ENCODE measurements around the gene CLNK. TPM values are rescaled to one million over a fixed set of nuclear protein-coding genes. Genes with fewer than 3 reads are reported as not detected.

The CLNK gene
- total and polyA plus RNA-seq, 2 of the 8 experiments (the other 6 are each of a cell fraction or from before 2014, with no cell fraction given), result not detected

- Histone ChIP-seq H3K9me3 (ENCODE audit: insufficient read depth in 2 of 2, low read depth in 1 of 2, low read length in 1 of 2) (no peaks in the 10 kb centered on the region), H3K9ac (replicated peaks in 1 of 4; ENCODE audit: extremely low read depth in 1 of 4, low read depth in 3 of 4, low read length in 3 of 4) (no peak overlapping the region), H3K27ac (ENCODE audit: low read depth, low read length) (no peak overlapping the region), H3K79me2 (ENCODE audit: control insufficient read depth in 1 of 2, insufficient read depth in 2 of 2, low read length in 2 of 2) (no peaks in the 10 kb centered on the region), H2BK12ac (ENCODE audit: low read depth, low read length) (no peak overlapping the region), H2BK15ac (ENCODE audit: low read length) (no peak overlapping the region), H3K4ac (replicated peaks; ENCODE audit: insufficient read length, low read depth, low read length) (no peak overlapping the region), H4K5ac (ENCODE audit: insufficient read length, low read depth, low read length) (no peak overlapping the region), H3K18ac (ENCODE audit: extremely low read depth, low read length) (no peak overlapping the region), H3K27me3 (replicated peaks in 1 of 4; ENCODE audit: control insufficient read depth in 3 of 4, extremely low read depth in 1 of 4, insufficient read depth in 3 of 4, low read length in 3 of 4) (no peaks in the 10 kb centered on the region), H3K23me2 (ENCODE audit: low read depth, low read length) (no peaks in the 10 kb centered on the region), H2AK5ac (ENCODE audit: low read depth, low read length) (no peak overlapping the region), H3K4me1 (replicated peaks in 1 of 4; ENCODE audit: control insufficient read depth in 3 of 4, insufficient read depth in 4 of 4, low read length in 3 of 4) (peaks cover 2 to 8% (median 5%) of the 10 kb centered on the region in 4 experiments; a peak in 3 of 7 replicates), H3K4me3 (ENCODE audit: extremely low read depth in 1 of 4, insufficient read depth in 2 of 4, low read depth in 3 of 4, low read length in 4 of 4) (no peak overlapping the region), H3K56ac (replicated peaks; ENCODE audit: insufficient read length, low read depth, low read length) (no peak overlapping the region), H3K36me3 (ENCODE audit: control insufficient read depth in 2 of 4, insufficient read depth in 4 of 4, low read length in 3 of 4) (no peaks in the 10 kb centered on the region), H3K79me1 (ENCODE audit: low read depth, low read length) (no peaks in the 10 kb centered on the region), H2BK120ac (replicated peaks; ENCODE audit: low read depth, low read length) (no peak overlapping the region), H3K14ac (ENCODE audit: insufficient read length) (no peak overlapping the region), H2AFZ (ENCODE audit: low read length) (no peak overlapping the region), H3K23ac (ENCODE audit: insufficient read length) (no peak overlapping the region), H4K8ac (ENCODE audit: extremely low read depth, insufficient read depth, low read length) (no peak overlapping the region), H2BK5ac (ENCODE audit: low read depth, low read length) (no peak overlapping the region), H3K4me2 (ENCODE audit: insufficient read depth in 1 of 2, low read depth in 2 of 2, low read length in 2 of 2) (no peak overlapping the region), H4K20me1 (replicated peaks in 1 of 2; ENCODE audit: control insufficient read depth in 1 of 2, insufficient read depth in 2 of 2, low read length in 2 of 2) (no peaks in the 10 kb centered on the region), H2BK20ac (ENCODE audit: low read length) (no peak overlapping the region), H4K91ac (replicated peaks; ENCODE audit: insufficient read length, low read length) (no peak overlapping the region)
- 0% methylated on average over 1 of the region's 1 CpG; no CpG with 5 or more reads in 1 of the 2 experiments for WGBS, 2 experiments (ENCODE audit: extremely low coverage in 1 of 2, insufficient coverage in 1 of 2, insufficient read length in 1 of 2, insufficient replicate concordance in 2 of 2, low coverage in 1 of 2, low lambda C conversion rate in 2 of 2, missing lambda C conversion rate in 1 of 2)
- ChIA-PET POLR2A (ENCODE audit: partially characterized antibody) (interaction anchor here (1.0 to 1.6 kb wide), 2 partner anchors 13 to 460 kb away, joined by 3 read pairs; no protein-coding TSS in a partner anchor), CTCF (ENCODE audit: partially characterized antibody) (interaction anchor here (8.5 kb wide), 1 partner anchor 25 kb away, joined by 57 read pairs; no protein-coding TSS in a partner anchor)
- DNase-seq (ENCODE audit: low read depth in 1 of 2, low spot score in 2 of 2) (no peak), FAIRE-seq (no peak)
- TF ChIP-seq BACH1 (IDR thresholded peaks at IDR 0.05; ENCODE audit: low read length), result no peak
- no peak for TF ChIP-seq RXRA (IDR thresholded peaks at IDR 0.05; ENCODE audit: insufficient read depth, low read depth, low read length)
- TF ChIP-seq SIN3A (conservative IDR thresholded peaks at IDR 0.05 in 1 of 2, IDR thresholded peaks at IDR 0.05 in 1 of 2; ENCODE audit: low read depth in 1 of 2, low read length in 2 of 2), result no peak
- TF ChIP-seq TAF1 (IDR thresholded peaks at IDR 0.05; ENCODE audit: low read depth, low read length), result no peak
Measured at GRCh38 chr4:10577018-10577417, 107.5 kb downstream of the CLNK start.
